ENCODE measurements around the gene DSG4.

DSG4 gene

DNA sequence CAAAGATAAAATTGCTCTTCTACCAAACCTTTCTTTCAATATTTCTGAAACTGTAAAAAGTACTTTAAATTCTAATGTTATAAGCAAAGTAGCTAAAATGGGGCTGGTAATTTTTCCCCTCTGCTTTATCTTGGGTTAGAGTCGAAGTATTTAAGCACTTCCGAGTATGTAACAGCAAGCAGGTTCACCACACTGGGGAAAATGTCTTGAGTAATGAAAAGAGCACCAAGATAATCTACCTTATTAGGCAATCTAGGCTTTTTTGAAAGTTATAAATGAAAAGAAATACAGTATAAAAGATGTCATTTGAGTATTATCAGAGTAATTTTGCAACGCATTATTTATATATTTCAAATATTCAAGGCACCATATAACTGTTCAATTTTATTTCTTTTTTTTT lies 70.3 kb downstream of the DSG4 start:
- in situ Hi-C loops (cut with MboI; ENCODE audit: low sequenced_read_pairs): no loop called here

DNA sequence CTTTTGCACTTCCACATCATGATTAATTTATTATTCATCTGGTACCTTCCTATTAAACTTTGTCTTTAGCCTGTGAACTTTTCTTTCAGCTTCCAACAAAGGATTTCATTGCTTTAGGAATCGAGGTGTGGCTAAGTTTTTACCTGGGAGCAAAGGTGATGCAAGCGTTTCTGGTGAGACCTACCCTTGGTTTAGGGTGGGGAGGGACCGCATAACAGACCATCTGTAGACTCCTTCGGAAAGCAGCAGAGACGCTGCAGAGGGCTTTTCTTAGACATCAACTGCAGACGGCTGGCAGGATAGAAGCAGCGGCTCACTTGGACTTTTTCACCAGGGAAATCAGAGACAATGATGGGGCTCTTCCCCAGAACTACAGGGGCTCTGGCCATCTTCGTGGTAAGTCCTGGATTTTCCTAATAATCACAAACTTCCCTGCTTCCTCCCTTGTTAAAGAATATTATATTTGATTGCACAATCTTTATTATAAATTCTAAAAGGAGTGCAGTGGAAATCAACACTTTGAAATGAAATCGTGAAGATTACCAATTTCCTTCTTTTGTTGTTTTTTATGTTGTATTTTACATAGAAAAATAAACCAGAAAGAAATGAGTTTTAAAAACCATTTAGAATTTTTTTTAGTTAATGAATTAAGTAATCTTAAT lies 71.1 kb downstream of the DSG4 start, which contains the start of gene DSG3:
Gene DSG3 (plus strand): TSS at position 212 of the 662 bp plus-strand sequence. CDS start 137 bp downstream, at position 349.
- in situ Hi-C loops (cut with MboI; ENCODE audit: low sequenced_read_pairs): no loop called here

DNA sequence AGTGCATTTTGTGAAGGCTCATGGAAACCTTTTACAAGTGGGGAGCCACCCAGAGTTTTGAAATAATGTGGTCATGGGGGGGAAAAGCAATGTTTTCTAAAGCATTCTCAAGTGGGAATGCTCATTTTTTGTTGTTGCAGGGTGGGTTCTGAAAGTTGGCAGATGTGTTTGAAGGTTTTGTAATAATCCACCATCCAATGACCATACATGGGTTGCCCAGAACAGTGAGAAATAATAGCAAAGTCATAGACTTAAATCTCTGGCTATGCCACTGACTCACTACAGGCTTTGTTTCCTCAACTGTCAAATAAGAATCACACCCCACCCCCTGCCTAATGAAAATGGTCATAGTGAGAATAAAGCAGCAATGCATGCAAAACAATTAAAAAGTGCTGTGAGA lies 73.8 kb downstream of the DSG4 start:
- in situ Hi-C loops (cut with MboI; ENCODE audit: low sequenced_read_pairs): no loop called here

GRCh38 chr18:31451625-31452024 lies 75.0 kb downstream of the DSG4 start:
- in situ Hi-C loops (cut with MboI; ENCODE audit: low sequenced_read_pairs): no loop called here

DNA sequence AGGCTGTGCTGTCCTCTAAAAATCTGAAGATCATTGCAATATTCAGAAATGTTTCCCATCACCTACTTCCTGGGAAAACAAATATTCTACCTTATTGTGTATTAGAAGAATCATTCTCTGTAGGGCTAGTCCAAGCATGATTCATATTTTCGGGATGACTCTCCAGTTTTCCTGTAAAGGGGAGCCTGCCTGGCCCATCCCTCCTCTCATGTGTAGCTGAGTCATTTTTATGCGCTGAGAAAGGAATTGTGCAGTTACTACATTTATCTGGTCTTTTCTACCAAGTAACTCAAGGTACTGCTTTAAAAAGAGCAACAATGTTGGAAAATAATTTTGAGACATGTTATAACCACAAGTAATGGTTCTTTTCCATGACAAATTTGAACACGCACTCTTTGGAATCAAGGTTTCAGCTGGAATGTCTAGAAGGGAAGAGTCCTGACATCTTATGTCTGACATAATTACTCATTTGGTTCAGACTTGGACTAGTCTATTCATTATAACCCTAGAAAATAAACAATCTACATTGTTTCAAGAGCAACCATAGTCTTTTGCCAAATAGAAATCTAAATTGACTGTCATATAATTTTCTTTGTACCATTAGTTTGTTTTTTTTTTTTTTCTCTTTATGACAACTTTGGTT lies 77.6 kb downstream of the DSG4 start:
- in situ Hi-C loops (cut with MboI; ENCODE audit: low sequenced_read_pairs): no loop called here

Measured in HL-60/S4 (cell line).